CD4-positive, alpha-beta T cell (primary cell): Measurements from ENCODE around the gene NIN. TPM values are rescaled to one million over a fixed set of nuclear protein-coding genes. Genes with fewer than 3 reads are reported as not detected.
A peak's percentile ranks its signal among the peaks of the same experiment; 100 is the strongest.

ENCODE experiments used
- ATAC-seq: fragments of 200-7000 bp; cut with Tn5 transposase; one replicate; pipeline ENCODE4 v1.10.0; 2022; ENCODE audit warnings: mild to moderate bottlenecking; ENCODE audit not compliant: poor library complexity
- CTCF ChIA-PET: fragments of 350-600 bp; sonication (Branson Sonifier 250); formaldehyde crosslinking; loops from one replicate; lab custom pipeline; 2021; ENCODE audit warnings: antibody characterized with exemption, inconsistent platforms; lab: Charles Lee
- POLR2A ChIA-PET: fragments of 350-600 bp; sonication (Branson Sonifier 250); formaldehyde crosslinking; loops from one replicate; lab custom pipeline; 2021; ENCODE audit warnings: antibody characterized with exemption, inconsistent platforms; lab: Charles Lee
- DNase-seq, 14 experiments: peaks; one replicate each; pipeline ENCODE4 v3.0.0-alpha.2; 2013 to 2020; ENCODE audit warnings: mixed read lengths in 2 of 14
- H3K27ac ChIP-seq, 2 donors: one replicate each; pipeline versions ENCODE4 v1.5.1 to v1.7.0; 2013; ENCODE audit warnings: low read length in 2 of 2, low read depth in 1 of 2, mild to moderate bottlenecking in 1 of 2
- H3K27me3 ChIP-seq, 2 experiments: 1 replicate in 1 of 2; 2 replicates in 1 of 2; pipeline versions ENCODE4 v1.6.1 to v1.7.0; 2013; ENCODE audit warnings: low read length in 2 of 2, control low read depth in 1 of 2, mild to moderate bottlenecking in 1 of 2, moderate library complexity in 1 of 2; ENCODE audit not compliant: insufficient read depth in 2 of 2, control insufficient read depth in 1 of 2
- H3K36me3 ChIP-seq: one replicate; pipeline ENCODE4 v1.6.1; 2013; ENCODE audit warnings: low read length, control low read depth; ENCODE audit not compliant: insufficient read depth
- H3K4me1 ChIP-seq: one replicate; pipeline ENCODE4 v1.6.1; 2013; ENCODE audit warnings: low read length, control low read depth; ENCODE audit not compliant: insufficient read depth
- H3K4me3 ChIP-seq: one replicate; pipeline ENCODE4 v1.5.1; 2013; ENCODE audit warnings: mild to moderate bottlenecking, low read length, moderate library complexity
- H3K9me3 ChIP-seq, 2 experiments: 1 replicate in 1 of 2; 2 replicates in 1 of 2; pipeline versions ENCODE4 v1.6.1 to v1.7.0; 2013; ENCODE audit warnings: low read length in 2 of 2, mild to moderate bottlenecking in 2 of 2, control low read depth in 1 of 2, moderate library complexity in 1 of 2; ENCODE audit not compliant: control insufficient read depth in 1 of 2, insufficient read depth in 1 of 2
- H3K27ac Mint-ChIP-seq: one replicate; pipeline ENCODE4 v1.8.0; 2020; ENCODE audit warnings: mixed read lengths
- H3K27me3 Mint-ChIP-seq: one replicate; pipeline ENCODE4 v1.8.0; 2021; ENCODE audit warnings: mixed read lengths
- H3K36me3 Mint-ChIP-seq: one replicate; pipeline ENCODE4 v1.8.0; 2021; ENCODE audit warnings: low read depth, mixed read lengths
- H3K4me1 Mint-ChIP-seq: one replicate; pipeline ENCODE4 v1.8.0; 2021; ENCODE audit warnings: low read depth, mixed read lengths
- H3K4me3 Mint-ChIP-seq: one replicate; pipeline ENCODE4 v1.8.0; 2020; ENCODE audit warnings: mild to moderate bottlenecking, mixed read lengths
- H3K9me3 Mint-ChIP-seq: one replicate; pipeline ENCODE4 v1.8.0; 2020; ENCODE audit warnings: mixed read lengths
- CTCF ChIP-seq: fragments of 200-600 bp; IDR thresholded peaks from one replicate; pipeline ENCODE4 v1.8.0; 2022; ENCODE audit warnings: antibody characterized with exemption, mild to moderate bottlenecking
- intact Hi-C, 2 experiments: fragments of 100-400 bp; cut with DNase I in 1 of 2; cut with micrococcal nuclease in 1 of 2; formaldehyde crosslinking; loops; one replicate each; pipeline versions ENCODE4 v1.15.1 to v1.9.0; 2023 to 2025; cut with DNase I, micrococcal nuclease
- total RNA-seq, 174 experiments: library from RNA in 2 of 174; stranded (reverse) in 2 of 174; gene quantifications; one replicate each; pipeline ENCODE4 v1.2.3 and lab custom pipeline; 2021 to 2026

Gene NIN
- total RNA-seq, 2 experiments from 2014 or later = 96.8 to 98.5 TPM

- peaks cover 46% of the 10 kb centered on the region for H3K4me1 ChIP-seq
- intact Hi-C loops = loop anchor here (5.0 to 10.0 kb wide), 2 partner anchors 37 to 49 kb away; partner anchors contain the start of gene NIN (in 1 of the 2)
- DNase-seq (peak in 4 of 14 experiments; percentile 22 to 39 (median 30)), ATAC-seq (peak; percentile 67)
- no peak overlapping the region for H3K4me3 ChIP-seq
- no peaks in the 10 kb centered on the region for H3K9me3 ChIP-seq
- no peak for TF ChIP-seq CTCF
- H3K4me3 Mint-ChIP-seq = peak overlapping the region; percentile 49
- H3K4me1 Mint-ChIP-seq = peaks cover 87% of the 10 kb centered on the region
- peak overlapping the region; percentile 65 to 74 for H3K27ac ChIP-seq
- H3K36me3 Mint-ChIP-seq = peaks cover 18% of the 10 kb centered on the region
- H3K9me3 Mint-ChIP-seq = no peaks in the 10 kb centered on the region
- CTCF ChIA-PET = interaction anchor here (0.7 to 2.8 kb wide), 6 partner anchors 8 to 75 kb away, joined by 3 to 9 read pairs (median 3); no protein-coding TSS in a partner anchor
- no peaks in the 10 kb centered on the region for H3K27me3 Mint-ChIP-seq
- H3K36me3 ChIP-seq = peaks cover 14% of the 10 kb centered on the region
- H3K27me3 ChIP-seq = no peaks in the 10 kb centered on the region
- POLR2A ChIA-PET = interaction anchor here (0.7 to 4.5 kb wide), 13 partner anchors 9 to 1165 kb away, joined by 3 to 49 read pairs (median 4); partner anchors contain the start of genes MGAT2, NIN and RPL36AL
- H3K27ac Mint-ChIP-seq = peak overlapping the region; percentile 94
Observed at GRCh38 chr14:50785457-50786063, 45.4 kb downstream of the NIN start.

GRCh38 chr14:50784683-50785456 is 46.1 kb downstream of the NIN start:
- Mint-ChIP-seq H3K4me3 (peak overlapping the region; percentile 54), H3K27me3 (no peaks in the 10 kb centered on the region), H3K4me1 (peaks cover 89% of the 10 kb centered on the region), H3K36me3 (peaks cover 13% of the 10 kb centered on the region), H3K27ac (peak overlapping the region; percentile 94), H3K9me3 (no peaks in the 10 kb centered on the region)
- Histone ChIP-seq H3K4me1 (peaks cover 43% of the 10 kb centered on the region), H3K27ac (peak overlapping the region; percentile 65 to 74), H3K4me3 (no peak overlapping the region), H3K9me3 (no peaks in the 10 kb centered on the region), H3K27me3 (no peaks in the 10 kb centered on the region), H3K36me3 (peaks cover 9% of the 10 kb centered on the region)
- DNase-seq (peak in 1 of 14 experiments; percentile 5), ATAC-seq (no peak)
- no peak for TF ChIP-seq CTCF
- POLR2A ChIA-PET = interaction anchor here (0.7 to 4.5 kb wide), 16 partner anchors 9 to 1164 kb away, joined by 3 to 49 read pairs (median 4); partner anchors contain the start of genes MGAT2, NIN and RPL36AL
- CTCF ChIA-PET = interaction anchor here (1.0 to 2.8 kb wide), 4 partner anchors 9 to 75 kb away, joined by 3 to 9 read pairs (median 4); no protein-coding TSS in a partner anchor
- intact Hi-C loops = loop anchor here (5.0 to 10.0 kb wide), 2 partner anchors 37 to 50 kb away; partner anchors contain the start of gene NIN (in 1 of the 2)

GRCh38 chr14:50783563-50783962 is 47.4 kb downstream of the NIN start:
- H3K27me3 ChIP-seq = no peaks in the 10 kb centered on the region
- no peak for ATAC-seq
- Mint-ChIP-seq H3K27me3 (no peaks in the 10 kb centered on the region), H3K36me3 (peaks cover 6% of the 10 kb centered on the region), H3K9me3 (no peaks in the 10 kb centered on the region), H3K27ac (peak overlapping the region; percentile 94), H3K4me1 (peaks cover 93% of the 10 kb centered on the region), H3K4me3 (no peak overlapping the region)
- no peak overlapping the region for H3K4me3 ChIP-seq
- no peak for TF ChIP-seq CTCF
- DNase-seq = no peak
- H3K36me3 ChIP-seq = peaks cover 4% of the 10 kb centered on the region
- H3K27ac ChIP-seq = peak overlapping the region; percentile 65 to 74
- ChIA-PET POLR2A (interaction anchor here (1.1 to 1.5 kb wide), 3 partner anchors 10 to 44 kb away, joined by 3 to 4 read pairs (median 3); no protein-coding TSS in a partner anchor), CTCF (no interaction called here)
- peaks cover 47% of the 10 kb centered on the region for H3K4me1 ChIP-seq
- intact Hi-C loops = loop anchor here in 1 of 2 experiments (10.0 kb wide), 1 partner anchor 51 kb away; the partner anchor contains the start of gene NIN
- H3K9me3 ChIP-seq = no peaks in the 10 kb centered on the region
